NB4 (cell line): ENCODE data around the gene DSP.

Experiments
- CTCF ChIP-seq: IDR thresholded peaks from one replicate; pipeline ENCODE4 v1.5.1; 2012; ENCODE audit warnings: low read depth, low read length
- MYC ChIP-seq: IDR thresholded peaks from 2 replicates; pipeline ENCODE4 v1.6.1; 2011; ENCODE audit warnings: low read depth, low read length
- POLR2A ChIP-seq: IDR thresholded peaks from 2 replicates; pipeline ENCODE4 v1.6.1; 2011; ENCODE audit warnings: mild to moderate bottlenecking; ENCODE audit not compliant: insufficient read length; ENCODE audit errors: extremely low read depth
- TF ChIP-seq, protein P1 (sequence below): IDR thresholded peaks from 2 replicates; pipeline ENCODE4 v1.6.1; 2011; ENCODE audit warnings: low read depth, low read length

DNA sequence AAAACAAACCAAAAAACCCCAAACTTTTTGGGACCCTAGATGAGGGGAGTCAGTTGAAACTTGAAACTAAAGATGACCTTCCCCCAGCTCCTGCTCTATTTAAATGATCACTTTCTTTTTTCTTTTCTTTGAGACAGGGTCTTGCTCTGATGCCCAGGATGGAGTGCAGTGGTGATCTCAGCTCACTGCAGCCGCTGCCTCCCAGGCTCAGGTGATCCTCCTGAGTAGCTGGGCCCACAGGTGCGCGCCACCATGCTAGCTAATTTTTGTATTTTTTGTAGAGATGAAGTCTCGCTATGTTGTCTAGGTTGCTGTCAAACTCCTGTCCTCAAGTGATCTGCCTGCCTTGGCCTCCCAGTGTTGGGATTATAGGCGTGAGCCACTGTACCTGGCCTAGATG, 7.3 kb upstream of the DSP start:
- TF ChIP-seq POLR2A (no peak), CTCF (no peak), MYC (no peak)
- TF ChIP-seq, protein P1, sequence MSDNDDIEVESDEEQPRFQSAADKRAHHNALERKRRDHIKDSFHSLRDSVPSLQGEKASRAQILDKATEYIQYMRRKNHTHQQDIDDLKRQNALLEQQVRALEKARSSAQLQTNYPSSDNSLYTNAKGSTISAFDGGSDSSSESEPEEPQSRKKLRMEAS = no peak
